Uterus (tissue), 4 donors: ENCODE results near the gene GPR21. TPM values are rescaled to one million over a fixed set of nuclear protein-coding genes. Genes with fewer than 3 reads are reported as not detected.

ENCODE experiments used
- DNase-seq, 2 donors: peaks; one replicate each; pipeline ENCODE4 v3.0.0-alpha.2; 2019 to 2020
- H3K27ac ChIP-seq, 2 donors: fragments of 200-600 bp; sonication (generic); 1 replicate in 1 of 2; 2 replicates in 1 of 2; pipeline ENCODE4 v1.5.1; 2016 to 2018
- H3K27me3 ChIP-seq, 2 donors: fragments of 200-600 bp; sonication (generic); one replicate each; pipeline ENCODE4 v1.5.1; 2018 to 2019; ENCODE audit warnings: control low read depth in 1 of 2
- H3K36me3 ChIP-seq, 2 donors: fragments of 200-600 bp; sonication (generic); one replicate each; pipeline ENCODE4 v1.5.1; 2019; ENCODE audit warnings: control low read depth in 1 of 2
- H3K4me1 ChIP-seq, 2 donors: fragments of 200-600 bp; sonication (generic); one replicate each; pipeline ENCODE4 v1.5.1; 2018 to 2019; ENCODE audit warnings: control low read depth in 1 of 2
- H3K4me3 ChIP-seq, 2 donors: fragments of 200-600 bp; sonication (generic); 1 replicate in 1 of 2; 2 replicates in 1 of 2; pipeline ENCODE4 v1.5.1; 2018 to 2019; ENCODE audit warnings: mild to moderate bottlenecking in 1 of 2
- H3K9me3 ChIP-seq, 2 donors: fragments of 200-600 bp; sonication (generic); one replicate each; pipeline ENCODE4 v1.5.1; 2019; ENCODE audit warnings: control low read depth in 1 of 2
- CTCF ChIP-seq, 4 experiments: fragments of 200-600 bp in 2 of 4; fragments of 450-650 bp in 2 of 4; sonication (generic) in 2 of 4; IDR thresholded peaks; one replicate each; pipeline ENCODE4 v1.5.1; 2016 to 2019; ENCODE audit warnings: antibody characterized with exemption in 4 of 4, mild to moderate bottlenecking in 2 of 4, moderate library complexity in 1 of 4
- POLR2A ChIP-seq, 2 donors: fragments of 450-650 bp; IDR thresholded peaks; one replicate each; pipeline ENCODE4 v1.6.1; 2016; ENCODE audit warnings: antibody characterized with exemption in 2 of 2, mild to moderate bottlenecking in 1 of 2, moderate library complexity in 1 of 2
- intact Hi-C: fragments of 100-400 bp; cut with DNase I; formaldehyde crosslinking; loops from one replicate; pipeline ENCODE4 v1.15.1; 2023; ENCODE audit warnings: low total_unique reads
- total RNA-seq, 4 donors: library from RNA; depleted of rRNA in 3 of 4; stranded (reverse); fragments of >200 nt in 3 of 4; gene quantifications; one replicate each; pipeline versions ENCODE4 v1.1.0 to v1.2.4, GENCODE V29; 2014 to 2023
- donor health status: DM: yes; HTN: yes; CAD: no.

The GPR21 gene
- total RNA-seq, 4 donors from 2014 or later, result 1.5 to 7.2 (median 4.3) TPM; not detected in 1

- TF ChIP-seq POLR2A (IDR thresholded peaks at IDR 0.05) (no peak), CTCF (IDR thresholded peaks at IDR 0.05) (no peak)
- H3K4me3 ChIP-seq, result no peak overlapping the region
- no peak overlapping the region for H3K27ac ChIP-seq
- DNase-seq, result no peak
- H3K4me1 ChIP-seq, result peaks cover 3 to 4% of the 10 kb centered on the region in 2 donors
- intact Hi-C loops, result no loop called here
- H3K9me3 ChIP-seq, result no peaks in the 10 kb centered on the region
- no peaks in the 10 kb centered on the region for H3K27me3 ChIP-seq
- H3K36me3 ChIP-seq, result no peaks in the 10 kb centered on the region
These were observed 31.7 kb downstream of the GPR21 start for GRCh38 chr9:123065196-123065595.

DNA sequence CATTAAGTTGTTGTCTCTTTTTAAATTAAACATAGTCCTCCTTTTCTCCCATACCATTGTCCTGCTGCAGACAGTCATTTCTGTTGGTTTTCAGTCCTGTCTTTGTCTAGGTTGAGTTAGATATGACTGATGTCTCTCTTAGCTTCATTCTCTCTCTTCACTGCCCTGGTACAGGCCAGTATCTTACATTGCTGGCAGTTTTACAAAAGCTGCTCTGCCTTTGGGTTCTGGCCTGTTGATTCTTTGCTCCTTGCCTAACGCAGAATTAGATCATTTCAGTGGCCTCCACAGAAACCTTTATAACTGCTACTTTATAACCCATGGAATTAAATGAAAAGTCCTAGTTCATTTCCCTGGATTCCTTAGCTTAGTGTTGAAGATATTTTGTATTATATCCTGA lies 33.7 kb downstream of the GPR21 start:
- Histone ChIP-seq H3K4me3 (no peak overlapping the region), H3K4me1 (peaks cover 3 to 4% of the 10 kb centered on the region in 2 donors), H3K9me3 (no peaks in the 10 kb centered on the region), H3K27ac (no peak overlapping the region), H3K36me3 (no peaks in the 10 kb centered on the region), H3K27me3 (no peaks in the 10 kb centered on the region)
- no peak for TF ChIP-seq CTCF (IDR thresholded peaks at IDR 0.05)
- no peak for TF ChIP-seq POLR2A (IDR thresholded peaks at IDR 0.05)
- intact Hi-C loops, result no loop called here
- DNase-seq, result no peak

DNA sequence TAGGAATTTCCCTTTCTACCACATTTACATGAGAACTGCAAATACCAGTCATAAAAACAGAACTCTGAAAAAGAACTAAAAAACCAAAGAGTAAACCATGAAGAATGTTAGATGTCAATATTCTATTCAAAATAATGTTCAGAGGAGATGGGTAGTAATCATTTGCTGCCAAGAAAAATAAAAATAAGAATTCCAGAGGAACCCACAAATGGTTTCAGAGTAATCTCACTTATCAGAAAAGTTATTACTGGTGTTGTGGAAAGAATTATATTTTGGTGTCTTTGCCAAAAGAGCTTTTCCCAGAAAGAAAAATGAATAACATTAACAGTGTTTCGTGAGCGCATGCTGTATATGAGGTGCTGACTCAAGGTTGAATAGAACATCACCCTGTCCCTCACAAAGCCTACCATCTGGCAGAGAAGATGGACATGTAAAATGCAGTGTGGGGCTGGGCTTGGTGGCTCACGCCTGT lies 35.6 kb downstream of the GPR21 start:
- Histone ChIP-seq H3K9me3 (no peaks in the 10 kb centered on the region), H3K4me1 (peaks cover 0 to 5% of the 10 kb centered on the region in 2 donors), H3K36me3 (no peaks in the 10 kb centered on the region), H3K27ac (peak overlapping the region; percentile 13 to 45), H3K4me3 (no peak overlapping the region), H3K27me3 (no peaks in the 10 kb centered on the region)
- intact Hi-C loops, result no loop called here
- TF ChIP-seq POLR2A (IDR thresholded peaks at IDR 0.05), result no peak
- no peak for TF ChIP-seq CTCF (IDR thresholded peaks at IDR 0.05)
- DNase-seq, result no peak

GRCh38 chr9:123070198-123070597 lies 36.7 kb downstream of the GPR21 start:
- Histone ChIP-seq H3K4me1 (peaks cover 0 to 8% of the 10 kb centered on the region in 2 donors), H3K4me3 (no peak overlapping the region), H3K27me3 (no peaks in the 10 kb centered on the region), H3K27ac (no peak overlapping the region), H3K36me3 (no peaks in the 10 kb centered on the region), H3K9me3 (no peaks in the 10 kb centered on the region)
- intact Hi-C loops, result no loop called here
- TF ChIP-seq CTCF (IDR thresholded peaks at IDR 0.05) (no peak), POLR2A (IDR thresholded peaks at IDR 0.05) (no peak)
- no peak for DNase-seq

DNA sequence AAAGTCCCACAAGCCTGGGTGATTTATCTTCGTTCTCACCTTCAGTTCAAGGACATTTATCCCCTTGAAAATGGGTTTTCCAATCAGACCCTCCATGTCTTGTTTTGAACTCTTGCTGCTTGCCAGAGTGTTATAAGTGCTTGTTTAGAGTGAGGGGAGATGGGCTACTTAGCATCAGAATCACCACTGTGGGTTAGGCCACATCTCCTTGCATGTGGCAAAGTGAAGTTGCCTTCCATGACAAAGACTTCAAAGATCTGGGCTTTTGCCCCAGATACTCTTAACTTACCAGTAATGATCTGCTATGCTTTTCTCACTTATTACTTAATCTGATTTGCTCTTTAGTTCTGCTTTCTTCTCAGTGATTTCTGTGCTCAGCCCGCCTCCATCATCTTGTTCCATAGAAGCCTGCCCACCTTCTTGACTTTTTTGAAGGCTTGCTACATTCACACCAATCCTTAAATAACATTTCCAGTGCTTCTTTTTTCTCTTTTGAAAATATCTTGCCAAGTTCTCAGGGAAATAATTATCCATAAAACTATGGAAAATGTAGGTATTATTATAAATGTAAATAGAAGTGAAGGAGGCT lies 39.0 kb downstream of the GPR21 start:
- DNase-seq, result no peak
- Histone ChIP-seq H3K9me3 (no peaks in the 10 kb centered on the region), H3K4me3 (no peak overlapping the region), H3K27me3 (no peaks in the 10 kb centered on the region), H3K36me3 (no peaks in the 10 kb centered on the region), H3K4me1 (peaks cover 0 to 8% of the 10 kb centered on the region in 2 donors), H3K27ac (peak overlapping the region in 1 of 2 donors; percentile 73)
- TF ChIP-seq POLR2A (IDR thresholded peaks at IDR 0.05) (no peak), CTCF (IDR thresholded peaks at IDR 0.05) (no peak)
- intact Hi-C loops, result no loop called here
